ENCODE results near the gene FRMPD4.

The FRMPD4 gene

DNA sequence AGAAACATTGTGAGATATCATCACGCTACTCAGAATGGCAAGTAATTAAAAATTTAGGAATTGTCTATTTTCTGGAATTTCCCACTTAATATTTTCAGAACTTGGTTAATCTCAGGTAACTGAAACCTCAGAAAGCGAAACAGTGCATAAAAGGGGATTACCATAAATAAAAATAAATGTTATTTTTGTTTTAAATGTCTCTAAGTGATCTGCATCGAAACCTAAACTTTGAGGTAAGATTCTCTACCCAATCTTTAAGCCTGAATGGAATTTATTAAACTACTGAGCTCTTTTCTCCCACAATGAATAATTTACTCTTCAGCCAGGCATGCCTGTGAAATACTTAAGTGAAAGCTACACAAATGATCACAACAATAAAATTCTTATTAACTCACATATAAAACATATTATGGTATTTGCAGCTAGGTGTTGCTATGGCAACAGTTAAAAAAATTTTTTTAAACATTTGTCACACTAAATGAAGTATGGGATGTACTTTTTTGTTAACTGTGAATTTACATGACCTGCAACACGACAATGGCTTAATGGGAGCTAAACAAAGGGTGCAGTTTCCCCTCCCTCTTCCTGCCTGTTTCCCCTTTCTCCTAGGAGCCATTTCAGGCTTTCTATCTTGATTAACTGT lies 432.7 kb downstream of the FRMPD4 start:
- no peaks in the 10 kb centered on the region for H3K27me3 ChIP-seq (ENCODE audit: insufficient read depth, low read length, poor library complexity, severe bottlenecking)
- H3K9me2 ChIP-seq (replicated peaks; ENCODE audit: low read depth, low read length): no peaks in the 10 kb centered on the region
- H3K4me2 ChIP-seq (ENCODE audit: low read depth, low read length, poor library complexity, severe bottlenecking): no peak overlapping the region
- TF ChIP-seq EZH2phosphoT487 (IDR thresholded peaks at IDR 0.05; ENCODE audit: borderline replicate concordance): no peak
- TF ChIP-seq, protein P1, sequence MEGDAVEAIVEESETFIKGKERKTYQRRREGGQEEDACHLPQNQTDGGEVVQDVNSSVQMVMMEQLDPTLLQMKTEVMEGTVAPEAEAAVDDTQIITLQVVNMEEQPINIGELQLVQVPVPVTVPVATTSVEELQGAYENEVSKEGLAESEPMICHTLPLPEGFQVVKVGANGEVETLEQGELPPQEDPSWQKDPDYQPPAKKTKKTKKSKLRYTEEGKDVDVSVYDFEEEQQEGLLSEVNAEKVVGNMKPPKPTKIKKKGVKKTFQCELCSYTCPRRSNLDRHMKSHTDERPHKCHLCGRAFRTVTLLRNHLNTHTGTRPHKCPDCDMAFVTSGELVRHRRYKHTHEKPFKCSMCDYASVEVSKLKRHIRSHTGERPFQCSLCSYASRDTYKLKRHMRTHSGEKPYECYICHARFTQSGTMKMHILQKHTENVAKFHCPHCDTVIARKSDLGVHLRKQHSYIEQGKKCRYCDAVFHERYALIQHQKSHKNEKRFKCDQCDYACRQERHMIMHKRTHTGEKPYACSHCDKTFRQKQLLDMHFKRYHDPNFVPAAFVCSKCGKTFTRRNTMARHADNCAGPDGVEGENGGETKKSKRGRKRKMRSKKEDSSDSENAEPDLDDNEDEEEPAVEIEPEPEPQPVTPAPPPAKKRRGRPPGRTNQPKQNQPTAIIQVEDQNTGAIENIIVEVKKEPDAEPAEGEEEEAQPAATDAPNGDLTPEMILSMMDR (conservative IDR thresholded peaks at IDR 0.05; ENCODE audit: low read length): no peak
- no peaks in the 10 kb centered on the region for H4K20me1 ChIP-seq (ENCODE audit: insufficient read depth, low read length, poor library complexity, severe bottlenecking)
- H3K4me1 ChIP-seq (ENCODE audit: insufficient read depth, low read length, poor library complexity, severe bottlenecking): no peaks in the 10 kb centered on the region
- no peak overlapping the region for H3K9ac ChIP-seq (ENCODE audit: low read depth, low read length, poor library complexity, severe bottlenecking)
- no peaks in the 10 kb centered on the region for H3F3A ChIP-seq (ENCODE audit: low read depth)
- no peaks in the 10 kb centered on the region for H3K36me3 ChIP-seq (ENCODE audit: insufficient read depth, low read length)
- H2AFZ ChIP-seq (ENCODE audit: low read length): no peak overlapping the region
- H3K9me3 ChIP-seq (ENCODE audit: insufficient read depth, low read depth, low read length): no peaks in the 10 kb centered on the region
- no peaks in the 10 kb centered on the region for H3K79me2 ChIP-seq (ENCODE audit: insufficient read depth, low read length)
- H3K4me3 ChIP-seq (ENCODE audit: low read length, poor library complexity, severe bottlenecking): no peak overlapping the region

DNA sequence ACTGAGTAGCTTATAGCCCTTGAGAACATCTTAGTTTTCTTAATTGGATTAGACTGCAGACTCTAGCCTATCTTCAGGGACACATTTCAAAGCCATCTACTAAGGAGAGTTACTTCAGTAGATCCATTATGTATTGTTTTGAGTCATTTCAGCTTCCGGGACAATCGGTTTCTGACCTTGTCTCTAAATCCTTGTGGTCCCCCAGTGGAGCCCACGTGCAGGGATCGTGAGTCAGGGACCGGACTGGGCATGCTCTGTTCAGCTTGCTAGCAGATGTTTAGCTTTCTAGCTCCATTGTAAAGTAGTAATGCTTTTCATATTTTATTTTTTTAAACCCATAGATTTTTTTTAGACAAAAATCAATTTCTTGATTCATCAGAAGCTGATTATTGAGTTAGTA lies 441.0 kb downstream of the FRMPD4 start:
- Histone ChIP-seq H3K9me2 (replicated peaks; ENCODE audit: low read depth, low read length) (no peaks in the 10 kb centered on the region), H3K9me3 (ENCODE audit: insufficient read depth, low read depth, low read length) (no peaks in the 10 kb centered on the region), H3K9ac (ENCODE audit: low read depth, low read length, poor library complexity, severe bottlenecking) (no peak overlapping the region), H4K20me1 (ENCODE audit: insufficient read depth, low read length, poor library complexity, severe bottlenecking) (no peaks in the 10 kb centered on the region), H3K79me2 (ENCODE audit: insufficient read depth, low read length) (no peaks in the 10 kb centered on the region), H3K4me1 (ENCODE audit: insufficient read depth, low read length, poor library complexity, severe bottlenecking) (no peaks in the 10 kb centered on the region), H3K4me2 (ENCODE audit: low read depth, low read length, poor library complexity, severe bottlenecking) (no peak overlapping the region), H3K36me3 (ENCODE audit: insufficient read depth, low read length) (no peaks in the 10 kb centered on the region), H2AFZ (ENCODE audit: low read length) (no peak overlapping the region), H3K4me3 (ENCODE audit: low read length, poor library complexity, severe bottlenecking) (no peak overlapping the region), H3F3A (ENCODE audit: low read depth) (no peaks in the 10 kb centered on the region), H3K27me3 (ENCODE audit: insufficient read depth, low read length, poor library complexity, severe bottlenecking) (no peaks in the 10 kb centered on the region)
- TF ChIP-seq EZH2phosphoT487 (IDR thresholded peaks at IDR 0.05; ENCODE audit: borderline replicate concordance): no peak
- TF ChIP-seq, protein P1 (conservative IDR thresholded peaks at IDR 0.05; ENCODE audit: low read length): no peak

DNA sequence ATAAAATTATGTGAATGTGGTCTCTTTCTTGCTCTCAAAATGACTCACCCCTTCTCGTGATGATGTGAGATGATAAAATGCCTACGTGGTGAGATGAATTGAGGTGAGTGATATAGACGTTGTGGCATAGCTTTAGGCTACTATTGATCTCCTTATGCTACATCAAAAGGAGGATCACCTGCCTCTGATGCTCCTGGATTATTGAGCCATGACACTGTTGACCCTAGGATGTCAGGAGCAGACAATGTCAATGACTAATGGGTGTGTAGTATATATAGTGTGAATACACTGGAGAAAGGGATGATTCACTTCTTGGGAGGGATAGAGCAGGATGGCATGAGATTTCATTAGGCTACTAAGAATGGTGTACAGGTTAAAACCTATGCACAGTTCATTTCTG lies 442.3 kb downstream of the FRMPD4 start:
- Histone ChIP-seq H3K9ac (ENCODE audit: low read depth, low read length, poor library complexity, severe bottlenecking) (no peak overlapping the region), H4K20me1 (ENCODE audit: insufficient read depth, low read length, poor library complexity, severe bottlenecking) (no peaks in the 10 kb centered on the region), H3K4me3 (ENCODE audit: low read length, poor library complexity, severe bottlenecking) (no peak overlapping the region), H3K27me3 (ENCODE audit: insufficient read depth, low read length, poor library complexity, severe bottlenecking) (no peaks in the 10 kb centered on the region), H2AFZ (ENCODE audit: low read length) (no peak overlapping the region), H3K79me2 (ENCODE audit: insufficient read depth, low read length) (no peaks in the 10 kb centered on the region), H3K4me2 (ENCODE audit: low read depth, low read length, poor library complexity, severe bottlenecking) (no peak overlapping the region), H3K9me2 (replicated peaks; ENCODE audit: low read depth, low read length) (no peaks in the 10 kb centered on the region), H3F3A (ENCODE audit: low read depth) (no peaks in the 10 kb centered on the region), H3K36me3 (ENCODE audit: insufficient read depth, low read length) (no peaks in the 10 kb centered on the region), H3K4me1 (ENCODE audit: insufficient read depth, low read length, poor library complexity, severe bottlenecking) (no peaks in the 10 kb centered on the region), H3K9me3 (ENCODE audit: insufficient read depth, low read depth, low read length) (no peaks in the 10 kb centered on the region)
- no peak for TF ChIP-seq EZH2phosphoT487 (IDR thresholded peaks at IDR 0.05; ENCODE audit: borderline replicate concordance)
- TF ChIP-seq, protein P1 (conservative IDR thresholded peaks at IDR 0.05; ENCODE audit: low read length): no peak
